B cell (primary cell): ENCODE measurements around the gene COLQ. TPM values are rescaled to one million over a fixed set of nuclear protein-coding genes. Genes with fewer than 3 reads are reported as not detected.

ENCODE experiments used
- ATAC-seq: fragments of 200-7000 bp; cut with Tn5 transposase; one replicate; pipeline ENCODE4 v1.10.0; 2021; ENCODE audit warnings: low read depth, mild to moderate bottlenecking, moderate number of reproducible peaks, moderate library complexity
- CTCF ChIA-PET: fragments of 350-600 bp; sonication (Branson Sonifier 250); formaldehyde crosslinking; loops from one replicate; lab custom pipeline; 2021; ENCODE audit warnings: antibody characterized with exemption, inconsistent platforms; lab: Charles Lee
- POLR2A ChIA-PET: fragments of 350-600 bp; sonication (Branson Sonifier 250); formaldehyde crosslinking; loops from one replicate; lab custom pipeline; 2021; ENCODE audit warnings: antibody characterized with exemption; lab: Charles Lee
- DNase-seq: peaks from one replicate; pipeline ENCODE4 v3.0.0; 2013
- H2AFZ ChIP-seq: 2 replicates; pipeline ENCODE4 v1.6.1; 2012; ENCODE audit warnings: mild to moderate bottlenecking, low read depth, low read length; ENCODE audit not compliant: insufficient read depth, poor library complexity, severe bottlenecking
- H3K27ac ChIP-seq, 2 donors: 1 replicate in 1 of 2; 2 replicates in 1 of 2; pipeline ENCODE4 v1.5.1; 2012 to 2013; ENCODE audit warnings: low read length in 2 of 2, mild to moderate bottlenecking in 2 of 2, moderate library complexity in 1 of 2
- H3K27me3 ChIP-seq, 4 experiments: fragments of 200-600 bp in 1 of 4; sonication (generic) in 1 of 4; replicated peaks in 1 of 4; 1 replicate in 2 of 4; 2 replicates in 2 of 4; pipeline versions ENCODE4 v1.6.1 to v1.7.0; 2013 to 2016; ENCODE audit warnings: low read length in 3 of 4, mild to moderate bottlenecking in 2 of 4, mixed read lengths in 1 of 4, moderate library complexity in 1 of 4; ENCODE audit not compliant: insufficient read depth in 4 of 4, control insufficient read depth in 3 of 4; ENCODE audit errors: control extremely low read depth in 1 of 4
- H3K36me3 ChIP-seq, 2 experiments: replicated peaks in 1 of 2; 1 replicate in 1 of 2; 2 replicates in 1 of 2; pipeline versions ENCODE4 v1.6.1 to v1.7.1; 2013; ENCODE audit warnings: low read length in 1 of 2; ENCODE audit not compliant: insufficient read depth in 2 of 2, control insufficient read depth in 1 of 2; ENCODE audit errors: control extremely low read depth in 1 of 2, extremely low read depth in 1 of 2
- H3K4me1 ChIP-seq, 2 donors: fragments of 200-600 bp in 1 of 2; sonication (generic) in 1 of 2; 1 replicate in 1 of 2; 2 replicates in 1 of 2; pipeline versions ENCODE4 v1.5.1 to v1.6.1; 2013 to 2017; ENCODE audit warnings: low read length in 2 of 2; ENCODE audit not compliant: control insufficient read depth in 2 of 2, insufficient read depth in 2 of 2
- H3K4me2 ChIP-seq: replicated peaks from 2 replicates; pipeline ENCODE3; 2012; ENCODE audit warnings: mild to moderate bottlenecking, low read depth, low read length; ENCODE audit not compliant: poor library complexity, severe bottlenecking
- H3K4me3 ChIP-seq, 5 experiments: fragments of 200-600 bp in 1 of 5; sonication (generic) in 1 of 5; 1 replicate in 3 of 5; 2 replicates in 2 of 5; pipeline versions ENCODE4 v1.5.1 to v1.7.0; 2011 to 2016; ENCODE audit warnings: low read length in 4 of 5, mild to moderate bottlenecking in 4 of 5, low read depth in 2 of 5, control low read depth in 1 of 5, moderate library complexity in 1 of 5; ENCODE audit not compliant: insufficient read depth in 1 of 5; ENCODE audit errors: control extremely low read depth in 1 of 5, extremely low read depth in 1 of 5
- H3K79me2 ChIP-seq: fragments of 200-600 bp; sonication (generic); one replicate; pipeline ENCODE4 v1.6.0; 2016; ENCODE audit warnings: low read length; ENCODE audit not compliant: control insufficient read depth, insufficient read depth
- H3K9ac ChIP-seq: fragments of 200-600 bp; sonication (generic); 2 replicates; pipeline ENCODE4 v1.6.1; 2017; ENCODE audit warnings: mild to moderate bottlenecking, low read length, moderate library complexity
- H3K9me3 ChIP-seq, 3 donors: one replicate each; pipeline versions ENCODE4 v1.6.1 to v1.7.1; 2013; ENCODE audit warnings: low read length in 2 of 3; ENCODE audit not compliant: control insufficient read depth in 2 of 3, insufficient read depth in 1 of 3; ENCODE audit errors: control extremely low read depth in 1 of 3
- H4K20me1 ChIP-seq: 2 replicates; pipeline ENCODE4 v1.6.0; 2012; ENCODE audit warnings: mild to moderate bottlenecking, low read length; ENCODE audit not compliant: insufficient read depth, control insufficient read depth, poor library complexity, severe bottlenecking
- H3K27ac Mint-ChIP-seq: one replicate; pipeline ENCODE4 v1.8.0; 2021; ENCODE audit warnings: mixed read lengths
- H3K27me3 Mint-ChIP-seq: one replicate; pipeline ENCODE4 v1.8.0; 2021; ENCODE audit warnings: mixed read lengths
- H3K4me1 Mint-ChIP-seq: one replicate; pipeline ENCODE4 v1.8.0; 2021; ENCODE audit warnings: mixed read lengths
- H3K4me3 Mint-ChIP-seq: one replicate; pipeline ENCODE4 v1.8.0; 2021; ENCODE audit warnings: mixed read lengths
- H3K9me3 Mint-ChIP-seq: one replicate; pipeline ENCODE4 v1.8.0; 2022; ENCODE audit warnings: mixed read lengths; ENCODE audit not compliant: insufficient read depth
- EZH2 ChIP-seq: IDR thresholded peaks from 2 replicates; pipeline ENCODE4 v1.6.1; 2012; ENCODE audit warnings: borderline replicate concordance, low read depth, mild to moderate bottlenecking, moderate library complexity, low read length; ENCODE audit not compliant: insufficient read depth, poor library complexity, severe bottlenecking
- WGBS: methylation state at CpG from one replicate; pipeline ENCODE4 v1.1.5; 2013; ENCODE audit warnings: missing lambda C conversion rate; ENCODE audit not compliant: insufficient coverage; 5-methylcytosine and 5-hydroxymethylcytosine counted together
- intact Hi-C: fragments of 100-400 bp; cut with micrococcal nuclease; formaldehyde crosslinking; loops from one replicate; pipeline ENCODE4 v1.10.0; 2022
- polyA plus RNA-seq: library from polyadenylated mRNA; depleted of rRNA; stranded (reverse); fragments of >200 nt; gene quantifications from 2 replicates; pipeline ENCODE4 v1.2.3, GENCODE V29; 2012
- total RNA-seq, 2 donors: library from RNA; stranded (reverse); fragments of 120-200 nt in 1 of 2; gene quantifications; 1 replicate in 1 of 2; 2 replicates in 1 of 2; pipeline versions ENCODE4 v1.2.3 to v1.2.4, GENCODE V29; 2013 to 2022
- TF ChIP-seq, protein P1 (sequence below): fragments of 200-600 bp; IDR thresholded peaks from one replicate; pipeline ENCODE4 v1.8.0; 2022; ENCODE audit warnings: antibody characterized with exemption, mild to moderate bottlenecking

Gene COLQ
- total and polyA plus RNA-seq, 2 donors (not counting 1 experiment from before 2014, with no cell fraction given) = 1.9 to 2.5 TPM

DNA sequence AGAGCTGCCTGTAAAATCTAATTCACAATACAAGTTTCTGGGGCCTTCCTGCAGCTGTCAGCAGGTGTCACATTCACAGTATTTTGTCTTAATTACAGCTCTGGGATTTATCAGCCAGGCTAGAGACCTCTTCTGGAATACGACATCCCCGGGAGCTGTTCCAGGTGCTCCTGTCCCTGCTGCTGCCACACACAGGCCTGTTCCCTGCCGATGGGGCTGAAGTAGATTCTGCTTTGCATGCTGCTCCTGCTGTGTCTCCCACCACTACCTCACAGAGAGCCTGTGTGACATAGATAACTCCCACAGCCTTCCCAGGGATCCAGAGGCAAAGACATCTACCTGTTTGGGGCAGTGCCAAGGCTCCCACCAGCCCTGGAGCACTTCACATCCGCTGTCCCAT, 20.4 kb downstream of the COLQ start:
- Mint-ChIP-seq H3K27ac (no peak overlapping the region), H3K4me3 (no peak overlapping the region), H3K4me1 (no peaks in the 10 kb centered on the region), H3K27me3 (no peaks in the 10 kb centered on the region), H3K9me3 (no peaks in the 10 kb centered on the region)
- CTCF ChIA-PET = interaction anchor here (1.2 kb wide), 1 partner anchor 55 kb away, joined by 3 read pairs; no protein-coding TSS in a partner anchor
- peaks cover 0 to 7% (median 0%) of the 10 kb centered on the region in 3 donors for H3K9me3 ChIP-seq
- no peaks in the 10 kb centered on the region for H3K79me2 ChIP-seq
- H4K20me1 ChIP-seq = no peaks in the 10 kb centered on the region
- ATAC-seq (no peak), DNase-seq (no peak)
- no peak overlapping the region for H3K9ac ChIP-seq
- no peak overlapping the region for H3K4me3 ChIP-seq
- 92% methylated on average over 4 of the region's 4 CpGs for WGBS
- no peaks in the 10 kb centered on the region for H3K27me3 ChIP-seq
- H3K4me1 ChIP-seq = no peaks in the 10 kb centered on the region
- no peaks in the 10 kb centered on the region for H3K36me3 ChIP-seq
- TF ChIP-seq EZH2 = no peak
- TF ChIP-seq, protein P1, sequence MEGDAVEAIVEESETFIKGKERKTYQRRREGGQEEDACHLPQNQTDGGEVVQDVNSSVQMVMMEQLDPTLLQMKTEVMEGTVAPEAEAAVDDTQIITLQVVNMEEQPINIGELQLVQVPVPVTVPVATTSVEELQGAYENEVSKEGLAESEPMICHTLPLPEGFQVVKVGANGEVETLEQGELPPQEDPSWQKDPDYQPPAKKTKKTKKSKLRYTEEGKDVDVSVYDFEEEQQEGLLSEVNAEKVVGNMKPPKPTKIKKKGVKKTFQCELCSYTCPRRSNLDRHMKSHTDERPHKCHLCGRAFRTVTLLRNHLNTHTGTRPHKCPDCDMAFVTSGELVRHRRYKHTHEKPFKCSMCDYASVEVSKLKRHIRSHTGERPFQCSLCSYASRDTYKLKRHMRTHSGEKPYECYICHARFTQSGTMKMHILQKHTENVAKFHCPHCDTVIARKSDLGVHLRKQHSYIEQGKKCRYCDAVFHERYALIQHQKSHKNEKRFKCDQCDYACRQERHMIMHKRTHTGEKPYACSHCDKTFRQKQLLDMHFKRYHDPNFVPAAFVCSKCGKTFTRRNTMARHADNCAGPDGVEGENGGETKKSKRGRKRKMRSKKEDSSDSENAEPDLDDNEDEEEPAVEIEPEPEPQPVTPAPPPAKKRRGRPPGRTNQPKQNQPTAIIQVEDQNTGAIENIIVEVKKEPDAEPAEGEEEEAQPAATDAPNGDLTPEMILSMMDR = no peak
- no peak overlapping the region for H3K4me2 ChIP-seq
- intact Hi-C loops = no loop called here
- H3K27ac ChIP-seq = no peak overlapping the region
- H2AFZ ChIP-seq = no peak overlapping the region
- POLR2A ChIA-PET = no interaction called here

DNA sequence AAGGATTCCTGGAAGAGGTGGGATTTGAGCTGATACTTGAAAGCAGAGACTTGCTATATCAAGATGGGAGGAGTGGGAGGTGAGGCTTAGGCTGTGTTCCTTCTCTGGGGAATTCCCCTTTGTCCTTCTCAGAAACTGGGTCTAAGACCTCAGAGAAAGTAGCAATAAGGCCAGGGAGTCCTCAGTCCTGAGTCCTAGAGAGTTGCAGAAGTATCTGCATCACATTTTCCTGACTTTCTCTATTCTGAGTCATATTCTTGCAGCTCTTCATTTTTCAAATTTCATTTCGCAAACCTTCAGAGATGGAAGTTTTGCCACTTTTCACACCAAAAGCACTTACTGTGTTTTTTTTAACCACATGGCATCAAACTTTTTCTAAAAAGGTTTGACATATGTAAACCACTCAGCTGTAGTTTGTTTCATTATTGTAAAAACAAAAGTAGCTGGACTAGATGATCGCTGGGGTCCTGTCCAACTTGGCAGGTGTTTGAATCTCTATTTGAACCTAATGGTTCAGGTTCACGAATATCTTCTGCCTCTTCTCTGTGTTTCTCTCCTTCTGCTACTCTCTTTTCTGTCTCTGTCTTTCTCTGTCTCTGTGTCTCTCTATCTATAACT, 21.3 kb downstream of the COLQ start:
- ATAC-seq (no peak), DNase-seq (no peak)
- ChIA-PET POLR2A (no interaction called here), CTCF (interaction anchor here (1.2 kb wide), 1 partner anchor 56 kb away, joined by 3 read pairs; no protein-coding TSS in a partner anchor)
- Histone ChIP-seq H3K36me3 (no peaks in the 10 kb centered on the region), H3K27me3 (no peaks in the 10 kb centered on the region), H3K27ac (no peak overlapping the region), H3K4me2 (no peak overlapping the region), H3K9me3 (peaks cover 0 to 7% (median 0%) of the 10 kb centered on the region in 3 donors), H3K79me2 (no peaks in the 10 kb centered on the region), H3K9ac (no peak overlapping the region), H3K4me3 (no peak overlapping the region), H2AFZ (no peak overlapping the region), H4K20me1 (no peaks in the 10 kb centered on the region), H3K4me1 (no peaks in the 10 kb centered on the region)
- Mint-ChIP-seq H3K9me3 (no peaks in the 10 kb centered on the region), H3K4me1 (no peaks in the 10 kb centered on the region), H3K27me3 (no peaks in the 10 kb centered on the region), H3K27ac (no peak overlapping the region), H3K4me3 (no peak overlapping the region)
- intact Hi-C loops = no loop called here
- whole genome bisulfite sequencing = 83% methylated on average over 2 of the region's 3 CpGs
- TF ChIP-seq EZH2 = no peak
- TF ChIP-seq, protein P1 = no peak
